ENCODE measurements around the gene HOXA1. TPM values are rescaled to one million over a fixed set of nuclear protein-coding genes. Genes with fewer than 3 reads are reported as not detected.

Gene HOXA1
- total RNA-seq, 2 donors from 2014 or later: 0.39 TPM; not detected in 1

DNA sequence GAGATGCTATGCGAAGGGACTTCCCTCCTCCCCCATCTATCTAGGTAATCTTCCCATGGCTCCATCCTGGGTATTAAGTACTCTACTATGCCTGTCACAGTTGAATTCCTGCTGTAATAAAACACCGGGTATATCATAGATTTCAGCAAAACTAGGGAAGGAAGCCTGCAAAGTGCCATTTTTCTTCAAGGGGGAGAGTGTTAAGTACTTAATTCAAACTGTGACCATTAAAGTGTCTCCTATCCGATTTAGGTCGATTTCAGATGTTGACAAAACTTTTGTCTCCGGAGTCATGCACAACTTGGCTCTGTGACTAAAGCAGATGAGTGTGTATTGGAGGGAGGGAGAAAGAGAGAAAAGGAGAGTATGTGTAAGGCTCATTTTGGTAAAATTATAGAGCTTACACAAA lies 30.2 kb upstream of the HOXA1 start:
- H3K27ac Mint-ChIP-seq: no peak overlapping the region
- ATAC-seq (replicated peaks): no peak
- H3K36me3 Mint-ChIP-seq (ENCODE audit: low read depth): no peaks in the 10 kb centered on the region
- no peak overlapping the region for H3K4me3 Mint-ChIP-seq
- H3K27me3 Mint-ChIP-seq: peaks cover 52% of the 10 kb centered on the region
- H3K9me3 Mint-ChIP-seq: no peaks in the 10 kb centered on the region
- no peaks in the 10 kb centered on the region for H3K4me1 Mint-ChIP-seq

DNA sequence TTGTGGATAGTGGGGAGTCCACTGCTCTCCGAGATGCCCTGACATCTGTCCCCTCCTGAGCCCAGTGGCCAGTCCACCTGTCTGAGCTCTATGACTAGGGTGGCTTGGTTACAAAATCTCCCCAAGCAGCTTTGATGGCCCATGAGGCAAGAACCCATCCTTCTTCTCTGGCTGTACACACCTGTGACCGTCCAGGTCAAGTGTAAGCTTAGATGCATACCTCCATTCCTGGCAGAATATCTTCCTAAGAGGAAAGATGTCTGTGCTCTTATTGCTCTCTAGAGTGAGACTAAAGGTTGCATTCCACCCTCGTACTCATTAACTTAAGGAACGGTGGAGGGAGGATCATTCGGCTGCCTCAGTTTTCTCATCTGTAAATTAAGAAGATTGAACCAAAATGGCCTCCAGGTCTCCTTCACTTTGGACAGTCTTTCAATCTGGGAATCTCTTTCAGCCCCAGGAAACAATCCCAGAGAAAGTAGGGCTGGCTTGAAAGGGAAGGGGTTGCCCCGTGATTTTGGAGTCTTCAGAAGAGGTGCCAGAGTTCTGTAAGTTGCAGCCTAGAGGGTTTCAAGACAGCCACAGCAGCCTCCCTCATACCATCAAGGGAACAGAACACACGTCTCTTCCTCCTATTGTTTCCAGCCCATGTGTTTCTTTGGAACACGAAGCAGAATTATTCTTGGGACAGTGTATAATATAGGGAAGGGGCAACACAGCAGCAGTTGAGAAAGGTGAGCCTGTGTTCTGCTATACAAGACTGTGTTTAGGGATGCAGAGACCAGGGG lies 29.3 kb upstream of the HOXA1 start:
- H3K36me3 Mint-ChIP-seq (ENCODE audit: low read depth): no peaks in the 10 kb centered on the region
- H3K4me3 Mint-ChIP-seq: no peak overlapping the region
- no peaks in the 10 kb centered on the region for H3K4me1 Mint-ChIP-seq
- ATAC-seq (replicated peaks): no peak
- no peak overlapping the region for H3K27ac Mint-ChIP-seq
- H3K9me3 Mint-ChIP-seq: no peaks in the 10 kb centered on the region
- peaks cover 52% of the 10 kb centered on the region for H3K27me3 Mint-ChIP-seq

DNA sequence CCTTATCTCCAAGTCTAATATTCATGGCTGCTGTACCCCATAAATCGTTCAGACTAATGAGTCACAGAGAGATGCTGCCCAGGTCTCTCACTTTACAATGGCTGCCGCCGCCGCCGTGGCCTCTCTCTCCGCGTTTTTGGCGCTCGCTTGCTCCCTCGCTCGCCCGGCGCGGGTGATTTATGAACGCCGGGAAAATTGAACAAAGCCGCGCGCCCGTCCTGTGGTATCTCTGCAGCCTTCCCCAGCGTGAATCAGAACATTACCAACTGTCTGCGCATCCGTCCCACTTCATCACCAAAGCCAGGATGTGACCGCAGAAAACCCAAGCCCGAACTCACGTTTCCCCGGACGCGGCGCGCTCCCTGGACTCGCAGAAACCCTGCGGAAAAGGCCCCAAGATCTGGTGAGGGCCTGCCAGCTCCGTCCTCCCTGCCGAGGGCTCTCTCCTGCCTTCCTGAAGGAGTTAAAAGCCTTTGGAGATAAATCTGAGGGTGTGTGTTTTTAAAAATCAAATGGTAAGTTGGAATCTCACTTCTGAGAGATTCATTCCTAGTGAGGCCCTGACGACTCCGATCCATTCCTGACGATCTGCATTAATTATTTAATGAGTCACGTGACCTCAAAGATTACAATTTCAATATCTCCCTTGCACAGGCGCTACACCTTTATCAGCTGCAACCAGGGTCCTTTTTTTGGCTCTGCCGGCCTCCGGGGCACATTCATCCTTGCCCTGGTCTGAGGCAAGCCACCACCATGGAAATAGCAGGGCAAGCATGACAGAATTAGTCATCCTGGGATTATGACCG lies 28.5 kb upstream of the HOXA1 start:
- Mint-ChIP-seq H3K4me1 (no peaks in the 10 kb centered on the region), H3K27me3 (peaks cover 49% of the 10 kb centered on the region), H3K36me3 (ENCODE audit: low read depth) (no peaks in the 10 kb centered on the region), H3K27ac (no peak overlapping the region), H3K4me3 (no peak overlapping the region), H3K9me3 (no peaks in the 10 kb centered on the region)
- no peak for ATAC-seq (replicated peaks)

DNA sequence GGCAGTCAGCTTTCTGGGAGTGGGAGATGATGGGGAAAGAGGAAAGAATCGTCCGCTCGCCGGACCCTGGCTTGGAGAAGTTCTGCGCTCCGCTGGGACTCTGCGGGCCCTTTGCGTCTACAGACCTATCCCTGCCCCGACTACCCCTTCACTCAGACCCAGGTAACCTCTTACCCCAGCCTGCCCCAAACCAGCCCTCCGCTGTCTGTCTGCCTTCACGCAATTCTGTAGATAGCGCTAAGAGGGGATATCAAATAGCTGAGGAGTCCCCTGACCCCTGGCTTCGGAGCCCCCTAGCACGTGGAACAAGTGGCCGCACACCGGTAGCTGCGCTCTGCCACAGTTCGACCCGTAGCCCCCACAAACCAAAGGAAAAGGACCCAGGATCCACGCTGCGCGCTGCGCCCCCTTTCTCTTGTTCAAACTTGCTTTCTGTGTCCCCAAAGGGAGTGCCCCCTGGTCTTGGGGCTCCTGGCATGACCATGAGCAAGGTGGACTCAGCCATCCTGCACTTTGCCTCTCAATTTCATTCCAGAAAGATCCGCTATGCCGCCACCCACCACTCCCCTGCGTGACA lies 27.8 kb upstream of the HOXA1 start:
- Mint-ChIP-seq H3K4me1 (no peaks in the 10 kb centered on the region), H3K27ac (no peak overlapping the region), H3K36me3 (ENCODE audit: low read depth) (no peaks in the 10 kb centered on the region), H3K4me3 (no peak overlapping the region), H3K9me3 (no peaks in the 10 kb centered on the region), H3K27me3 (peaks cover 42% of the 10 kb centered on the region)
- ATAC-seq (replicated peaks): no peak

DNA sequence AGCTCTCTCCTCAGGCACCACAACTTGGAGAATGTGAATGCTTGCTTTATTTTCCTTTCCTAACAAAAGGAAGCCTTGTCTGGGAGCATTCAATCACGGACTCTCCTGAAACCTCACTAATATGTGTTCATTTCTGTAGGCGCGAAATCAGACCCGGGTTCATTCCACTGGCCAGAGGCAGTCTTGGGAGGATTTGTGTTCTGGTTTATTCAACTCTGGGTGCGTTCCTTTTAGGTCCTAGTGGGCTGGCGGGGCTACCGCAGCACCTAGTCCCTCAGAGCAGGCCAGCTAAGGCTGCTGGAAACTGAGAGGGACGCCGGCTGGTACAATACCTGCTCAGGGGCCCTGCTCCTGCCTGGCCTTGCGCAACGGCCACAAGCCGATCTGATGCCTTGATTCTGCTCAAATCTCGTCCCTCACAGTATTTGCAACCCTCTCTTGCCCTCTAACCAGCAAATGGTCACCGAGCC lies 27.2 kb upstream of the HOXA1 start:
- Mint-ChIP-seq H3K27me3 (peaks cover 39% of the 10 kb centered on the region), H3K9me3 (no peaks in the 10 kb centered on the region), H3K4me1 (no peaks in the 10 kb centered on the region), H3K36me3 (ENCODE audit: low read depth) (no peaks in the 10 kb centered on the region), H3K4me3 (no peak overlapping the region), H3K27ac (no peak overlapping the region)
- ATAC-seq (replicated peaks): no peak

DNA sequence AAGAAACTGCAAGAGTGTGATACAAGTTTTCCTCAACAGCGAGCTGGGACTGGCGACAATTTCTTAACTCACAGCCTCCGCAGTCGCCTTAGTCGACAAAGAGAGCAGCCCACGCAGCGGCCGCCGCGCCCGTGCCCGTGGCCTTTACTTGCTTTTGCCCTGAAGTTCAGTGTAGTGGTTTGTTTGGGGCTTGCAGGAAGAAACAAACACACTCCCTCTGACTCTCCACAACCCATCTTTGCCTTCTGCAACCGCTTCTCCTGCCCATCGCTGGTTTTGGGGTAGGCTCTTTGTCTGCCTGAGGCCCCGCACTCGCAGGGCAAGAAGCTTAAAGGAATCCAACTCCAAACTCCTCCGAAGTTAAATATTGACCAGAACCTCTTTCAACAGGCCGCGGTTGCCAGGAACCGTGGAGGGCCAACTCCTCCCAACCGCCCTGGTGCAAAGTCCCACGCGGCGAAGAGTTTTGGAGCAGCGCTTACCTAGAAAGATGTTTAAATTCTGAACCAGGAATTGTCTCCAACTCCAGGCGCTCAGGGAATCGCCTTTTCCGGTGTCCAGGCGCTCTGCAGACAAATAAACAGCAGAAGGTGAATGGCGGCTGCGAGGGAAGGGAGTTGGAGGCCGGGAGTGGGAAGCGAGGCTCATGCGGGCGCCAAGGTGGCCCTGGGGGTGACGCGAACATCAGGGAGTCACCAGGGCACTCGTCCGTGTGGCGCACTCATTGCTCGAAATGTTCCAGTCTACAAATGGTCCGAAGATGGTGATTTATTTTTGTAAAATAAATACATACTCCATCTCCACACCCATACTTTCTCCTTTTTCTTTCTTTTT lies 26.5 kb upstream of the HOXA1 start:
- Mint-ChIP-seq H3K36me3 (ENCODE audit: low read depth) (no peaks in the 10 kb centered on the region), H3K27me3 (peaks cover 31% of the 10 kb centered on the region), H3K4me1 (no peaks in the 10 kb centered on the region), H3K9me3 (no peaks in the 10 kb centered on the region), H3K4me3 (no peak overlapping the region), H3K27ac (no peak overlapping the region)
- no peak for ATAC-seq (replicated peaks)

DNA sequence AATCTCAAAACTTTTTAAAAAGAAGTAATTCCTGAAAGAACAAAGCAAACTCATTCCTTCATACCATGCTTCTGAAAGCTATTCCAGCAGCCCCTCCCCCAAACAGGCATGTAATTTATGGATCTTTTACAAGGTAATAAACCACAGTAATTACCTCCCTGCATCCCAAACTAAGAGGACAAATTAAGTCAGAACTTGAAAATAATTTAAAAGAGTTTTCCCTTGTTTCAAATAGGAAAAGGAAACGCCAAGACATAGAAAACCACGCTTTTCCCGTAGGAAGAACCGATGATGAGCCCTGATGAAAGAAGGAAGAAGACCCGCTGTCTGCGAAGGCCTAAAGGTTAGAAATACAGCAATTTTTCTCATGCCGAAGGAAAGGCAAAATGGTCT lies 25.9 kb upstream of the HOXA1 start:
- Mint-ChIP-seq H3K4me1 (no peaks in the 10 kb centered on the region), H3K27ac (no peak overlapping the region), H3K4me3 (no peak overlapping the region), H3K36me3 (ENCODE audit: low read depth) (no peaks in the 10 kb centered on the region), H3K27me3 (peaks cover 25% of the 10 kb centered on the region), H3K9me3 (no peaks in the 10 kb centered on the region)
- no peak for ATAC-seq (replicated peaks)

DNA sequence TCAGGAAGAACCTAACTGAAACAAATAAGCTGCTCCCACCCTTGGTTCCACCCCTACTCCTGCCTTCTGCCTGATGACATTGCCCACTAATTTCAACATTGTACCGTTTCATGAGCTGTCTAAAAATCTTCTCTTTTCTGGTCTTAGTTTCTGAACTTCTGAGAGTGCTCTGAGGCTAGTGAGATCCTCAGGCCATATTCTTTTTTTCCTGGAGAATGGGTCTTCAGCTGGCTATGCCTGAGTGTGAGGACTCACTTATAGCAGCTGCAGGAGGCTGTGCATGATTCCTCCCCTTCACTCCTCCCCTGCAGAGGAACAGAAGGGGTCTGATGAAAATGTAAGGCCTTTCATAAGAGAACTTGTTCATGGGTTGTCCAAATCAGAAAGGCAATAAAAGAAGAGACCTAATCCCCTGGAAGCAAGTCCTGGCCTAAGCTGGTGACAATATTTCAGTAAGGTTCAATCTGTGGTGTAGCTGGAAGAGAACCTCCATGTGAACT lies 23.7 kb upstream of the HOXA1 start:
- Mint-ChIP-seq H3K36me3 (ENCODE audit: low read depth) (no peaks in the 10 kb centered on the region), H3K9me3 (no peaks in the 10 kb centered on the region), H3K4me3 (no peak overlapping the region), H3K27ac (no peak overlapping the region), H3K27me3 (peaks cover 6% of the 10 kb centered on the region), H3K4me1 (no peaks in the 10 kb centered on the region)
- ATAC-seq (replicated peaks): no peak

DNA sequence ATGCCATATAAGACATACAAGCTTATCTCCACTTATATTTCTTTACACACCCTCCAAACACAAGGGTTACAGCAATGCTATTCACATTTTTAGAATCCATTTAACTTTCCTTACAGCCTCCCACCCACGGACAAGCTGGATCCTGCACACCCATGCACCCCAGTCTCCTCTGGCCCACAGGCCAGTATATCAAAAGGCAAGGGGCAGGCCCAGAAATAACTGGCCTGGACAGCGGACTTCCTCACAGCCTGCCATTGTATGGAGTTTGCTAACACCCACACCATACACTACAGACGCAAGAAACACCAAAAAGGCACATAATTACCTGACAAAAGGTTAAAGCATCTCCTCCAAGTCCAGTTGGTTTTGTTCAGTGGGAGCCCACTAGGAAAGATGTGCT lies 22.8 kb upstream of the HOXA1 start:
- Mint-ChIP-seq H3K27ac (no peak overlapping the region), H3K4me1 (no peaks in the 10 kb centered on the region), H3K4me3 (no peak overlapping the region), H3K36me3 (ENCODE audit: low read depth) (no peaks in the 10 kb centered on the region), H3K27me3 (no peaks in the 10 kb centered on the region), H3K9me3 (no peaks in the 10 kb centered on the region)
- no peak for ATAC-seq (replicated peaks)

DNA sequence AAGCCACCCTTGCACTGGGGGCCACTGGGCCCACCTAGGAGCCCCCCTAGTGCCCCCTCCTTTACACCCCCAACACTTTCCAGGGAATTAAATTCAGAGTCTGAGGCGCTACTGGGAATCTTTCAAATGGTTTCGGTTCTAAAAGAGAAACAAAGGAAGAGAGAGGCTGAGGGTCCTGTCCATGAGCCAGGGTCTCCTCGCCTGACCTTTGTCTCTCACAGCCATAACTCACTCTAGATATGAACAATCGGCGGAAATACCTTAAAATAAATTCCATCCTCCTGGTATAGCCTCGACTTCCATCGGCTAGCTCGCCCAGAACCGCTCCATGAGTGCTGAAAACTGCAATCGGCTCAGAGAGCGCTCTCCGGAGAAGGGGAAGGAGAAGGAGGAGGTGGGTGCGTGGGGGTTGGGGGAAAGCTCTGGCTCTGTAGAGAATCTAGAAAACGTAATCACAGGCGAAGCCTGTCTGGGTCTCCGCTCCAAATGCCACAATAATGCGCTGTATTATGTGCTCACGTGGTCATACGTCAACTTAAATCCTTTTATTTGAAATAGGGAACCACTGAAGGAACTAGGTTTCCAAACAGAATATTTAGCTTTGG lies 22.2 kb upstream of the HOXA1 start:
- Mint-ChIP-seq H3K36me3 (ENCODE audit: low read depth) (no peaks in the 10 kb centered on the region), H3K4me3 (no peak overlapping the region), H3K9me3 (no peaks in the 10 kb centered on the region), H3K27ac (no peak overlapping the region), H3K27me3 (peaks cover 3% of the 10 kb centered on the region), H3K4me1 (no peaks in the 10 kb centered on the region)
- ATAC-seq (replicated peaks): no peak

DNA sequence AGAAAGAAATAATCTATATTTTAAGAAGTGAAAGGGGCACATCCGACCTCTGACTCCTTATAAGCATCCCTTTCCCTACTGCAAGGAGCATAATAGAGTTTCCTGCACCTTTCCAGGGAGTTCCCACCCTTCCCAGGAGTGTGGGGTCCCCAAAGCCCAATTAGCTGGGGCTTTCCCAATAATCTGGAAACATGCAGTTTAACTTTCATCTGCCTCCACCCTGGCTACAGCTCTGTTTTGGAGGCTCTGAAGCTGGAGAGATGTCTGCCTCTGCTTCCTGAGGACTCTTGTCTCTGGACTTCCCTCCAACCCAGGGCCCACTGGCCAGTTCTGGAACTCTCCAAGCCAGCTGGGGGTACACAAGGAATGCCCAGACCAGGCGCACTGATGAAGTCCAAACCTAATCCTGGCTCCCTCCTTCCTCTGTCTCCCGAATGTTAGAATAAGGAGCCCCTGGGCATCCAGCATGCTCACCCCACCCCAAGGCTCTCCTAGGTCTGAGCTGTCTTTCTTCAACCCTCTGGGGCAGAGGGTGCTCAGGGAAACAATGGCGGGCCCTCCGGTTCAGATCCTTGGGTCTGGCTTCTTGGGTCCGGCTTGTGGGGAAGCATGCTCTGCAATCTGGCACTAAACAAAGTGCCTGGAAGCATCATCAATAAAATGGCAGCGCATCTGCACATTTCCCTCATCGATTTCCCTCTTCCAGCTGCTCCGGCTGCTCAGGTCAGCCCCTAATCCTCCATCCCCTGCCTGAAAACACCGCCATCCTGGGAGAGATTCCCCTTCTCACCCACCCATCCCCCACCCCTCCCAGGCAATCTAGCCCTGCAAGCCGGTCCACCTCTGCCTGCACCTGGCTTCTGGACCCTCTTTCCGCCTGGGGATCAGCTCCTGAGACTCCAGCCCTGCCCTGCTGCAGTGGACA lies 21.4 kb upstream of the HOXA1 start:
- H3K9me3 Mint-ChIP-seq: no peaks in the 10 kb centered on the region
- no peaks in the 10 kb centered on the region for H3K36me3 Mint-ChIP-seq (ENCODE audit: low read depth)
- H3K4me3 Mint-ChIP-seq: no peak overlapping the region

DNA sequence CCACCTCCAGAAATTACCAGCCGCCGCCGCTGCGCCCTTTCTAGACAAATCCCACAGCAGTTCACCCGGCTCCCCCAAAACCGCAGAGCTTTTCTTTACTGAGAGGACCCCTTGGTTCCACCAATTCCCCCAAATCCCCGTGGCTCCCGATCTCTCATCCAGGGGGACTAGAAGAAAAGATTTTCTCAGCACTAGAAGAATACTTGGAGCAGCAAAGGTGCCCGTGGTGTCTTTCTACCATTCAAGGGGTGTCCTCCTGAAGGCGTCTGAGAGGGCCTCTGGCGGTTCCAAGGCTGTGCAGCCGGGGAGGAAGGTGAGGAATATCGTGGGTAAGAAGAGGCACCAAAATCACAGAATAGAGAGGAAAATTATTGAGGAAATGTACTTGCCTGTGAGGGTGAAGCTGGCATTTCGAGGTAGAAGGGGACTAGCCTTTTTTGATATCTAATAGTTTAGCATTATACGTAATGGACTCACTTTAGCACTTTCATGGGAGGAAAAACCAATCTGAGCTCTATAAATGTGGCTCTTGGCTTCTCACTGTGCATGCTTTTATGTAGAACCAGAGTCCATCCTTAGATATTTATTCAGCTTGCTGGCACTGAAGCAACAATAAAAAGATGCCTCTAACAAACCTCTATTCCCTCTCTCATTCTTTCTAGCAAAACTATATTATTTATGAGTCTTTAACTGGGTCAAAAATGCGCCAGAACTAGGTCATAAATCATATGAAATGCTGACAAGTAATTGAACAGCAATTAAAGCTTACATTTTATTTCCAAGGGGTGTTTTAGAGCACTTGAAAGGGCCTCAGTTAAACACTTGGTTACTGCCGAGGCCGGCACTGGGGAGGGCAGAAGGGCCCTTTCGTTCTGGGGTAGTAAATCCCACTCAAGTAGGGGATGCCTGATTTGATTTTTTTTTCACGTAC lies 20.5 kb upstream of the HOXA1 start:
- peaks cover 7% of the 10 kb centered on the region for H3K27me3 Mint-ChIP-seq
- no peaks in the 10 kb centered on the region for H3K4me1 Mint-ChIP-seq
- H3K27ac Mint-ChIP-seq: no peak overlapping the region
- no peak overlapping the region for H3K4me3 Mint-ChIP-seq
- no peak for ATAC-seq (replicated peaks)
- H3K9me3 Mint-ChIP-seq: no peaks in the 10 kb centered on the region
- H3K36me3 Mint-ChIP-seq (ENCODE audit: low read depth): no peaks in the 10 kb centered on the region

More for the DNA sequence above, 21.4 kb upstream of the HOXA1 start:
- no peaks in the 10 kb centered on the region for H3K4me1 Mint-ChIP-seq
- no peak for ATAC-seq (replicated peaks)
- H3K27ac Mint-ChIP-seq: no peak overlapping the region
- H3K27me3 Mint-ChIP-seq: peaks cover 3% of the 10 kb centered on the region

Measured in activated T-helper 17 cell treated with anti-CD3 and anti-CD28 coated beads, Interleukin-2, amount 50 U/mL, for 72 hours (primary cell).